AG09309 (cell line): Measurements from ENCODE around the gene LSP1.
A peak's percentile ranks its signal among the peaks of the same experiment; 100 is the strongest.

Experiments
- DNase-seq: peaks from one replicate; pipeline ENCODE4 v3.0.0-alpha.2; 2010; ENCODE audit warnings: low read depth
- H3K4me3 ChIP-seq: 2 replicates; pipeline ENCODE4 v1.5.1; 2011; ENCODE audit warnings: mild to moderate bottlenecking, low read depth, low read length, moderate library complexity; ENCODE audit not compliant: control insufficient read depth
- TF ChIP-seq, protein P1 (sequence below): IDR thresholded peaks from 2 replicates; pipeline ENCODE4 v1.5.1; 2011; ENCODE audit warnings: mild to moderate bottlenecking, low read depth, low read length, inconsistent platforms; ENCODE audit not compliant: insufficient read depth, control insufficient read depth; ENCODE audit errors: missing control alignments

The LSP1 gene

GRCh38 chr11:1860108-1860507 lies 7.2 kb downstream of the LSP1 start:
- H3K4me3 ChIP-seq = no peak overlapping the region
- no peak for DNase-seq
- TF ChIP-seq, protein P1, sequence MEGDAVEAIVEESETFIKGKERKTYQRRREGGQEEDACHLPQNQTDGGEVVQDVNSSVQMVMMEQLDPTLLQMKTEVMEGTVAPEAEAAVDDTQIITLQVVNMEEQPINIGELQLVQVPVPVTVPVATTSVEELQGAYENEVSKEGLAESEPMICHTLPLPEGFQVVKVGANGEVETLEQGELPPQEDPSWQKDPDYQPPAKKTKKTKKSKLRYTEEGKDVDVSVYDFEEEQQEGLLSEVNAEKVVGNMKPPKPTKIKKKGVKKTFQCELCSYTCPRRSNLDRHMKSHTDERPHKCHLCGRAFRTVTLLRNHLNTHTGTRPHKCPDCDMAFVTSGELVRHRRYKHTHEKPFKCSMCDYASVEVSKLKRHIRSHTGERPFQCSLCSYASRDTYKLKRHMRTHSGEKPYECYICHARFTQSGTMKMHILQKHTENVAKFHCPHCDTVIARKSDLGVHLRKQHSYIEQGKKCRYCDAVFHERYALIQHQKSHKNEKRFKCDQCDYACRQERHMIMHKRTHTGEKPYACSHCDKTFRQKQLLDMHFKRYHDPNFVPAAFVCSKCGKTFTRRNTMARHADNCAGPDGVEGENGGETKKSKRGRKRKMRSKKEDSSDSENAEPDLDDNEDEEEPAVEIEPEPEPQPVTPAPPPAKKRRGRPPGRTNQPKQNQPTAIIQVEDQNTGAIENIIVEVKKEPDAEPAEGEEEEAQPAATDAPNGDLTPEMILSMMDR = no peak

DNA sequence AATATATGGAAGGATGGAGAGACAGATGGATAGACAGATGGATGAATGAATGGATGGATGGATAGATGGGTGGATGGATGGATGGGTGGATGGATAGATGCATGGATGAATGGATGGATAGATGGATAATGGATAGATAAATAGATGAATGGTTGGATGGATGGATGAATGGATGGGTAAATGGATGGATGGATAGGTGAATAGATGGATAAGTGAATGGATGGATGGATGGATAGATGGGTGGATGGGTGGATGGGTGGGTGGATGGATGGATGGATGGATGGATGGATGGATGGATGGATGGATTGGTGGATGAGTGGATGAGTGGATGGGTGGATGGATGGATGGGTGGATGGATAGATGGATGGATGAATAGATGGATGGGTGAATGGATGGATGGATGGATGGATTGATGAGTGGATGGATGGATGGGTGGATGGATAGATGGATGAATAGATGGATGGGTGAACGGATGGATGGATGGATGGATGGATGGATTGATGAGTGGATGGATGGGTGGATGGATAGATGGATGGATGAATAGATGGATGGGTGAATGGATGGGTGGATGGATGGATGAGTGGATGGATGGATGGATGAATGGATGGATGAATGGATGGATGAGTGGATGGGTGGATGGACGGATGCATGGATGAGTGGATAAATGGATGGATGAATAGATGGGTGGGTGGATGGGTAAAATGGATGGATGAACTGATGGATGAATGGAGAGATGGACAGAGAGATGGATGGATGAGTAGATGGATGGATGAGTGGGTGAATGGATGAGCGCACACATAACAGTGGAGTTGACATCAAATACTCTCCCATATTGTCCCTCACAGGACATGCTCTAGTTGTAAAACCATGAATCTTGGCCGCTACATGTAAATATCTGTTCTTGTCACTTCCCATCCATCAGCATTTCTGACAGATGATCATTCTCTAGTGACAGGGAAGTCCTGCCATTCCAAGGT lies 8.8 kb downstream of the LSP1 start:
- TF ChIP-seq, protein P1 = no peak
- DNase-seq = no peak

GRCh38 chr11:1862588-1863351 lies 9.9 kb downstream of the LSP1 start:
- no peak overlapping the region for H3K4me3 ChIP-seq
- TF ChIP-seq, protein P1 = no peak
- no peak for DNase-seq

More for the DNA sequence above, 8.8 kb downstream of the LSP1 start:
- H3K4me3 ChIP-seq = no peak overlapping the region

DNA sequence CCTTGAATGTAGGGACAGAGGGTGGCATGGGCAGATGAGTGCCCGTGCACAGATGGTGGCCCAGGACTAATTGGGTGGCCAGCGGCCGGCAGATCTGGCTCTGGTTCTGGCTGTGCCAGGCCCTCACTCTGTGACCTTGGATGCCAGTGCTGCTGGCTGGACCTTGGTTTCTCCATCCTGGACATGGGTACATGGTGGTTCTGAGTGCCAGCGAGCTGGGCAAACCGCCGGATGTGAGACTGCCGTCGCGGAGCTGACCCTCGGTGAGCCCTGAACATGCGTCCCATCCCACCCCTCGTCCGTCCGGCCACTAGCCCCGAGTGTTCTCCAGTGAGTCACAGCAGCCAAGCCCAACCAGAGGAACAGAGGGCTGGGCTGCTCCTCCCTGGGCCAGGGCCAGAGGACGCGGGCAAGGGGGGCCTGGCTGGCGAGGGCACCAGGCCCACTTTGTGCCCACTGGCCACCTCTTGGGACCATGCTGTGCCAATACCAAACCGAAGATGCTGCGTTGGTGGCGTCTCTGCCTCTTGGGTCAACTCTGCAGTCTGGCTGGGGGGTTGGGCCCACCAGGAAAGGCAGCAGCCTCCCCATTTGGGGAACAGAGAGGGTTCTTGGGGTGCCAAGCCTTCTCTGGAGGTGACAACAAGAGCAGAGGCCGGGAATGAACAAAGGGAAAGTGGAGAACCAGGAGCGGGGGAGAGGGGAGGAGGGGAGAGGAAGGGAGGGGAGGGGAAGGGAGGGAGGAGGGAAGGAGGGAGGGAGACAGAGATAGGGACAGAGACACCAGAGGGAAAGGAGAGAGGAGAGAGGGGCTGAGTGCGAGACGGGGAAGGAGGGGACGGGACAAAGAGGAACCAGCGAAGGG lies 10.7 kb downstream of the LSP1 start:
- peak; percentile 54 for DNase-seq
- H3K4me3 ChIP-seq = no peak overlapping the region
- TF ChIP-seq, protein P1 = no peak

- DNase-seq = no peak
- no peak overlapping the region for H3K4me3 ChIP-seq
- TF ChIP-seq, protein P1 = no peak
Measured at GRCh38 chr11:1864231-1864630, 11.3 kb downstream of the LSP1 start.
